Measurements from ENCODE around the gene EZH1. TPM values are rescaled to one million over a fixed set of nuclear protein-coding genes. Genes with fewer than 3 reads are reported as not detected.

Gene EZH1
- total RNA-seq, 1 experiment from 2014 or later, result 22.8 TPM

DNA sequence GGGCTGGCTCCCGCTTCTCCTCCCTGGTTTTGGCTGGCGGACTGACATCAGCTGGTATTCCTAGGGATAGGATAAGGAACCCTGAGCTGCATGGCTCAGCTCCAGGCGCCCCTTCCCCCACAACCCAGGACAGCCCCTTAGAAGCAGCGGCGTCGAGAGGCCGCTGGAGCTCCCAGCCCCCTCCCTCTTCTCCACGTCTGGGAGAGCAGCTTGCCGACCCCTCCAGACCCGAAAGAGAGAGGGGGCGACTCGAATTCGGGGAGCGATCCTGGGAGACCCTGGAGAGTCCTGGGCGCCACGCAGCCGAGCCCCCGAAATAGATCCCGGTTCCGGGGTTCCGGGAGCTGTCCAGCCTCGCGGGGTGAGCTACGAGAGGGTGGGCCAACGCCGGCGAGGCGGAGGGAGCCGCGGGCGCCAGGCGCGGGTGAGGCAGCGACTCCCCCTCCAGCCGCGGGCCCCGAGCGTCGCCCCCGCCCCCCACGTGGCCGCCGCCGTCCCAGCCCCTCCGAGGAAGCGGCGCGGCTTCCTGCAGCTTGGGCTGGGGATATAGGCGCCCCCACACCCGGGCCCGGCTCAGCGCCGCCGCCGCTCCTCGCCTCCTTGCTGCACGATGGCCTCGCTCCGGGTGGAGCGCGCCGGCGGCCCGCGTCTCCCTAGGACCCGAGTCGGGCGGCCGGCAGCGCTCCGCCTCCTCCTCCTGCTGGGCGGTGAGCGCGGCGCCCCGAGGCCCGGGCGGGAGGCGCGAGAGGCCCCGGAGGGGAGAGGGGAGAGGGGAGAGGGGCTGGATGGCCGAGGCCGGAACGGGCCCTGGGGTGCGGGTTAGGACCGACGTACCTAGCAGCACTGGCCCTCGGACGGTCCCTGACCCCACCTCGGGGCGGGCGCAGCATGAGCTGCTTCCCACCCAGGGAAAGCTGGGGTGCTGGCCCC is 16.1 kb upstream of the EZH1 start, which contains the start of gene RAMP2:
TSS of gene RAMP2 (plus strand) at position 576 of the 930 bp plus-strand sequence. CDS start at position 611, 35 bp downstream.
- Histone ChIP-seq H3K4me3 (peak within 1 kb of the TSS; percentile 18; the same call in 1 of the 2 replicates), H3K9me2 (ENCODE audit: insufficient read depth) (no peaks in the 10 kb centered on the region), H3K79me2 (ENCODE audit: low read depth) (no peaks in the 10 kb centered on the region), H3F3A (ENCODE audit: insufficient read depth, low read depth) (no peaks in the 10 kb centered on the region), H3K4me1 (replicated peaks; ENCODE audit: insufficient read depth) (no peaks in the 10 kb centered on the region), H3K27me3 (ENCODE audit: insufficient read depth, low read depth) (peaks cover 17% of the 10 kb centered on the region), H4K20me1 (ENCODE audit: insufficient read depth) (no peaks in the 10 kb centered on the region), H2AFZ (no peak within 1 kb of the TSS), H3K36me3 (ENCODE audit: low read depth) (no peaks in the 10 kb centered on the region), H3K4me2 (peak within 1 kb of the TSS; percentile 53), H3K27ac (no peak within 1 kb of the TSS), H3K9me3 (ENCODE audit: insufficient read depth, low read depth) (no peaks in the 10 kb centered on the region)
- intact Hi-C loops (cut with micrococcal nuclease; ENCODE audit: unreplicated experiment), result no loop called here
- BruUV-seq (replicated peaks), result no TSS peak
- CTCF ChIA-PET, result no interaction called here
- POLR2A ChIA-PET (ENCODE audit: unreplicated experiment), result no interaction called here
- DNase-seq, result peak in 1 of 2 experiments; percentile 18
- TF ChIP-seq, protein P1, sequence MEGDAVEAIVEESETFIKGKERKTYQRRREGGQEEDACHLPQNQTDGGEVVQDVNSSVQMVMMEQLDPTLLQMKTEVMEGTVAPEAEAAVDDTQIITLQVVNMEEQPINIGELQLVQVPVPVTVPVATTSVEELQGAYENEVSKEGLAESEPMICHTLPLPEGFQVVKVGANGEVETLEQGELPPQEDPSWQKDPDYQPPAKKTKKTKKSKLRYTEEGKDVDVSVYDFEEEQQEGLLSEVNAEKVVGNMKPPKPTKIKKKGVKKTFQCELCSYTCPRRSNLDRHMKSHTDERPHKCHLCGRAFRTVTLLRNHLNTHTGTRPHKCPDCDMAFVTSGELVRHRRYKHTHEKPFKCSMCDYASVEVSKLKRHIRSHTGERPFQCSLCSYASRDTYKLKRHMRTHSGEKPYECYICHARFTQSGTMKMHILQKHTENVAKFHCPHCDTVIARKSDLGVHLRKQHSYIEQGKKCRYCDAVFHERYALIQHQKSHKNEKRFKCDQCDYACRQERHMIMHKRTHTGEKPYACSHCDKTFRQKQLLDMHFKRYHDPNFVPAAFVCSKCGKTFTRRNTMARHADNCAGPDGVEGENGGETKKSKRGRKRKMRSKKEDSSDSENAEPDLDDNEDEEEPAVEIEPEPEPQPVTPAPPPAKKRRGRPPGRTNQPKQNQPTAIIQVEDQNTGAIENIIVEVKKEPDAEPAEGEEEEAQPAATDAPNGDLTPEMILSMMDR (conservative IDR thresholded peaks at IDR 0.05), result no peak
- TF ChIP-seq EZH2 (IDR thresholded peaks at IDR 0.05; ENCODE audit: low read depth), result no peak

DNA sequence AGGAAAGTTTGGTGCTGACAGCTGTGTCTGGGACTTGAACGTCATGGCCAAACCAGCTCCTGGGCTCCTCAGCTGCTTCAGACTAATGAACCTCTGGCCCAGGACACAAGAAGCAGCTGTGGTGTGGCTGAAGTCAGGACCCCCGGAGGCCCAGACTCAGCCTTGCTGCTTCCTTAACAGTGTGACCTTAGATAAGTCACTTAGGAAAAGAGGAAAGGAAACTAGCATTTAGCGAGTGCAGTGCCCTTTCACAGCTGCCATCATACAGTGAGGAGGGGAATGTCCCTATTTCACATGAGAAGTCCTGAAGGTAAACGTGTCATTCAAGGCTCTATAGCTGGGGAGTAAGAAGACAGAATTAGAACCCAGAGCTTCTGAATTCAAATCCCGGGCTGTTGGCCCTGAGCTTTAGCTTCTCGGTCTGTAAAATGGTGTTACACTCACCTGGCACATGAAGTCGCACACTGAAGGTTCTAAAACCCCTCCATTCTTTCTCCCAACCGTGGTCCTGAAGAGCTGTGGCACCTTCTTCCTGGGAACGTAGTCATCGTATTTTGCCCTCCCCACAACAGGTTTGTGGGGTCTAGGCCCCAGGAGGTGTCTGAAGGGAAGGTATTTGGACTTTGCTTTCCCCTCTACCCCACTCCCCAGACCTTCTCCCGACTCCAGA is 15.3 kb upstream of the EZH1 start:
- ChIA-PET POLR2A (ENCODE audit: unreplicated experiment) (interaction anchor here (0.6 kb wide), 1 partner anchor 91 kb away, joined by 6 read pairs; the partner anchor contains the start of gene AOC3), CTCF (interaction anchor here (0.6 kb wide), 1 partner anchor 10 kb away, joined by 3 read pairs; no protein-coding TSS in a partner anchor)
- H3K4me1 ChIP-seq (replicated peaks; ENCODE audit: insufficient read depth), result no peaks in the 10 kb centered on the region
- no TSS peak for BruUV-seq (replicated peaks)
- H2AFZ ChIP-seq, result no peak overlapping the region
- no peak overlapping the region for H3K4me2 ChIP-seq
- no peak overlapping the region for H3K4me3 ChIP-seq
- H3K27ac ChIP-seq, result no peak overlapping the region
- TF ChIP-seq EZH2 (IDR thresholded peaks at IDR 0.05; ENCODE audit: low read depth), result no peak
- TF ChIP-seq, protein P1 (conservative IDR thresholded peaks at IDR 0.05), result no peak
- H3K79me2 ChIP-seq (ENCODE audit: low read depth), result no peaks in the 10 kb centered on the region
- H3K36me3 ChIP-seq (ENCODE audit: low read depth), result no peaks in the 10 kb centered on the region
- H4K20me1 ChIP-seq (ENCODE audit: insufficient read depth), result no peaks in the 10 kb centered on the region
- intact Hi-C loops (cut with micrococcal nuclease; ENCODE audit: unreplicated experiment), result no loop called here
- H3K9me2 ChIP-seq (ENCODE audit: insufficient read depth), result no peaks in the 10 kb centered on the region
- H3K9me3 ChIP-seq (ENCODE audit: insufficient read depth, low read depth), result no peaks in the 10 kb centered on the region
- no peak for DNase-seq
- H3K27me3 ChIP-seq (ENCODE audit: insufficient read depth, low read depth), result peaks cover 17% of the 10 kb centered on the region
- H3F3A ChIP-seq (ENCODE audit: insufficient read depth, low read depth), result no peaks in the 10 kb centered on the region

DNA sequence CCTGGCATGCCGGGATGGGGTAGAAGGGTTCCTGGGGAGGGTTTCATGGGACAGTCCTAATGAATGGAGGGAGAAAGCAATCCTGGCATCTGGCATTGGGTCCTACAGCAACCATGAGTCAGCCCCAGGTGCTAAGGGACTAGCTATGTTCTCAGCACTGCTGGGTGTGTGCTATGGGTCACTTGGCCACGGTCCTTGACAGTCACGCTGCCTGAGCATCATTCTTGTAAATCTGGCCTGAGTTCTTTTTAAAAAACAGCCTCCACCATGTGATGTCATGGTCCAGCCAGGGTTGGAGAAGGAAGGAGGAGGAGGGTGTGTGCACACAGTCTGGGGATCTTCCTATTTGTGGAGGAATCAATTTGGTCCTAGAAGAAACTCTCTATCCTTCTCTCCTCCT is 9.9 kb upstream of the EZH1 start:
- Histone ChIP-seq H3K4me3 (no peak overlapping the region), H3K36me3 (ENCODE audit: low read depth) (no peaks in the 10 kb centered on the region), H3K9me2 (ENCODE audit: insufficient read depth) (no peaks in the 10 kb centered on the region), H3K4me1 (replicated peaks; ENCODE audit: insufficient read depth) (no peaks in the 10 kb centered on the region), H4K20me1 (ENCODE audit: insufficient read depth) (no peaks in the 10 kb centered on the region), H3K9me3 (ENCODE audit: insufficient read depth, low read depth) (no peaks in the 10 kb centered on the region), H3K79me2 (ENCODE audit: low read depth) (no peaks in the 10 kb centered on the region), H3K4me2 (no peak overlapping the region), H3K27me3 (ENCODE audit: insufficient read depth, low read depth) (peaks cover 1% of the 10 kb centered on the region), H3F3A (ENCODE audit: insufficient read depth, low read depth) (no peaks in the 10 kb centered on the region), H3K27ac (no peak overlapping the region), H2AFZ (no peak overlapping the region)
- CTCF ChIA-PET, result no interaction called here
- no peak for TF ChIP-seq EZH2 (IDR thresholded peaks at IDR 0.05; ENCODE audit: low read depth)
- TF ChIP-seq, protein P1 (conservative IDR thresholded peaks at IDR 0.05), result no peak
- intact Hi-C loops (cut with micrococcal nuclease; ENCODE audit: unreplicated experiment), result no loop called here
- peak; percentile 22 to 67 for DNase-seq
- no TSS peak for BruUV-seq (replicated peaks)
- POLR2A ChIA-PET (ENCODE audit: unreplicated experiment), result no interaction called here

All from PC-9 (cell line).